PC-3 (cell line): ENCODE data around the gene ADM5.

Experiments
- EZH2 ChIP-seq: fragments of 300-600 bp; sonication (generic); IDR thresholded peaks from one replicate; pipeline ENCODE4 v1.6.1; 2017; ENCODE audit warnings: antibody characterized with exemption, mild to moderate bottlenecking, low read length; ENCODE audit not compliant: unreplicated experiment
- EZH2phosphoT487 ChIP-seq: fragments of 300-600 bp; sonication (generic); IDR thresholded peaks from 2 replicates; pipeline ENCODE4 v1.6.1; 2018; ENCODE audit warnings: mild to moderate bottlenecking, antibody characterized with exemption, low read length, borderline replicate concordance
- TF ChIP-seq, protein P1 (sequence below): fragments of 300-600 bp; sonication (generic); conservative IDR thresholded peaks from 2 replicates; pipeline ENCODE4 v1.5.1; 2017; ENCODE audit warnings: antibody characterized with exemption, low read depth, mild to moderate bottlenecking, low read length

DNA sequence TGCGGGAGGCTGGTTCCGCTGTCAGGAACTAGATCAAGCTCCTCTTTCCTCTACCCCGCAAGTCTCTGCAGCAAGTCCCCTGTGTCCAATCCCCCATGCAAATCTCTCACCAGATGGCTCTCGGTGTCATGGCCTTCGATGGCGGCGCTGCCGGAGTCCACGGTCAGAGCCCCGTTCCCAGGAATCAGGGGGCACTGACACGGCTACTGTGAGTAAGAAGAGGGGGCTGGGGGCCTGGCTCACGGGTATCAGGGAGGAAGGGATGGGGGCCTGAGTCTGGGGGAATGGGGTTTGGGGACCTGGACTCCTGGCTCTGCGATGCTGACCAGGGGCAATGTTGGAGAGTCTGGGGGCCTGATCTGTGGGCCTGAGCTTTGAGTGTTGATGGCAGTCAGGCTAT, 43.4 kb upstream of the ADM5 start:
- TF ChIP-seq, protein P1, sequence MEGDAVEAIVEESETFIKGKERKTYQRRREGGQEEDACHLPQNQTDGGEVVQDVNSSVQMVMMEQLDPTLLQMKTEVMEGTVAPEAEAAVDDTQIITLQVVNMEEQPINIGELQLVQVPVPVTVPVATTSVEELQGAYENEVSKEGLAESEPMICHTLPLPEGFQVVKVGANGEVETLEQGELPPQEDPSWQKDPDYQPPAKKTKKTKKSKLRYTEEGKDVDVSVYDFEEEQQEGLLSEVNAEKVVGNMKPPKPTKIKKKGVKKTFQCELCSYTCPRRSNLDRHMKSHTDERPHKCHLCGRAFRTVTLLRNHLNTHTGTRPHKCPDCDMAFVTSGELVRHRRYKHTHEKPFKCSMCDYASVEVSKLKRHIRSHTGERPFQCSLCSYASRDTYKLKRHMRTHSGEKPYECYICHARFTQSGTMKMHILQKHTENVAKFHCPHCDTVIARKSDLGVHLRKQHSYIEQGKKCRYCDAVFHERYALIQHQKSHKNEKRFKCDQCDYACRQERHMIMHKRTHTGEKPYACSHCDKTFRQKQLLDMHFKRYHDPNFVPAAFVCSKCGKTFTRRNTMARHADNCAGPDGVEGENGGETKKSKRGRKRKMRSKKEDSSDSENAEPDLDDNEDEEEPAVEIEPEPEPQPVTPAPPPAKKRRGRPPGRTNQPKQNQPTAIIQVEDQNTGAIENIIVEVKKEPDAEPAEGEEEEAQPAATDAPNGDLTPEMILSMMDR = no peak
- TF ChIP-seq EZH2phosphoT487 (no peak), EZH2 (no peak)
